GM18873 (cell line): ENCODE measurements around the gene RNF126.

Experiments used
- ATAC-seq: cut with Tn5 transposase; IDR thresholded peaks from one replicate; pipeline ENCODE4 v1.9.1; 2021; ENCODE audit warnings: mild to moderate bottlenecking, moderate library complexity, moderate number of reproducible peaks; ENCODE audit not compliant: unreplicated experiment, low FRiP score

The RNF126 gene

GRCh38 chr19:648305-648704, 14.7 kb downstream of the RNF126 start:
- no peak for ATAC-seq

- ATAC-seq, result no peak
Observed at GRCh38 chr19:647566-648284, 15.3 kb downstream of the RNF126 start.

- no peak for ATAC-seq
Observed at GRCh38 chr19:646779-647565, 16.0 kb downstream of the RNF126 start.

GRCh38 chr19:645912-646778, 16.9 kb downstream of the RNF126 start:
- ATAC-seq, result no peak

- ATAC-seq, result no peak
Observed at GRCh38 chr19:644789-645188, 18.2 kb downstream of the RNF126 start.

GRCh38 chr19:644363-644762, 18.7 kb downstream of the RNF126 start:
- no peak for ATAC-seq

- ATAC-seq, result no peak
Observed at GRCh38 chr19:643736-644135, 19.3 kb downstream of the RNF126 start.

- ATAC-seq, result no peak
Observed at GRCh38 chr19:642767-643727, 20.0 kb downstream of the RNF126 start.

GRCh38 chr19:641702-642101, 21.3 kb downstream of the RNF126 start:
- ATAC-seq, result no peak

- no peak for ATAC-seq
Observed at GRCh38 chr19:640606-641189, 22.3 kb downstream of the RNF126 start.

- ATAC-seq, result no peak
Observed at GRCh38 chr19:640161-640558, 22.9 kb downstream of the RNF126 start.

GRCh38 chr19:639253-640160, 23.5 kb downstream of the RNF126 start, which contains the start of gene FGF22:
FGF22 (plus strand) TSS chr19:639879; CDS start chr19:639926, 47 bp downstream.
- no peak for ATAC-seq

GRCh38 chr19:638906-639252, 24.1 kb downstream of the RNF126 start:
- no peak for ATAC-seq

- ATAC-seq, result no peak
Observed at GRCh38 chr19:634975-635652, 27.9 kb downstream of the RNF126 start.

GRCh38 chr19:633786-634639, 29.0 kb downstream of the RNF126 start:
- ATAC-seq, result no peak

- peak; percentile 72 for ATAC-seq
Observed at GRCh38 chr19:633068-633785, 29.8 kb downstream of the RNF126 start, which contains the start of gene POLRMT. POLRMT (minus strand) TSS chr19:633537; CDS start chr19:633512, 25 bp downstream.
